Retinal pigment epithelial cell (primary cell): ENCODE results near the gene TCF25.
"Not testable (repeated sequence)": the region's sequence is repeated elsewhere in the genome, so short reads cannot be mapped to it uniquely, and the experiment has no call there.

ENCODE experiments used
- DNase-seq: peaks from one replicate; pipeline ENCODE4 v3.0.0-alpha.2; 2010; ENCODE audit warnings: low read depth
- H3K4me3 ChIP-seq: 2 replicates; pipeline ENCODE4 v1.5.1; 2011; ENCODE audit warnings: mild to moderate bottlenecking, low read length, control low read depth, moderate library complexity
- TF ChIP-seq, protein P1 (sequence below): conservative IDR thresholded peaks from 2 replicates; pipeline ENCODE4 v1.5.1; 2011; ENCODE audit warnings: low read depth, low read length, control low read depth, inconsistent platforms

The TCF25 gene

GRCh38 chr16:89924925-89925307, 51.5 kb downstream of the TCF25 start:
- H3K4me3 ChIP-seq = peak overlapping the region; percentile 88

GRCh38 chr16:89925596-89926079, 52.2 kb downstream of the TCF25 start:
- TF ChIP-seq, protein P1, sequence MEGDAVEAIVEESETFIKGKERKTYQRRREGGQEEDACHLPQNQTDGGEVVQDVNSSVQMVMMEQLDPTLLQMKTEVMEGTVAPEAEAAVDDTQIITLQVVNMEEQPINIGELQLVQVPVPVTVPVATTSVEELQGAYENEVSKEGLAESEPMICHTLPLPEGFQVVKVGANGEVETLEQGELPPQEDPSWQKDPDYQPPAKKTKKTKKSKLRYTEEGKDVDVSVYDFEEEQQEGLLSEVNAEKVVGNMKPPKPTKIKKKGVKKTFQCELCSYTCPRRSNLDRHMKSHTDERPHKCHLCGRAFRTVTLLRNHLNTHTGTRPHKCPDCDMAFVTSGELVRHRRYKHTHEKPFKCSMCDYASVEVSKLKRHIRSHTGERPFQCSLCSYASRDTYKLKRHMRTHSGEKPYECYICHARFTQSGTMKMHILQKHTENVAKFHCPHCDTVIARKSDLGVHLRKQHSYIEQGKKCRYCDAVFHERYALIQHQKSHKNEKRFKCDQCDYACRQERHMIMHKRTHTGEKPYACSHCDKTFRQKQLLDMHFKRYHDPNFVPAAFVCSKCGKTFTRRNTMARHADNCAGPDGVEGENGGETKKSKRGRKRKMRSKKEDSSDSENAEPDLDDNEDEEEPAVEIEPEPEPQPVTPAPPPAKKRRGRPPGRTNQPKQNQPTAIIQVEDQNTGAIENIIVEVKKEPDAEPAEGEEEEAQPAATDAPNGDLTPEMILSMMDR = no peak
- DNase-seq = no peak
- peak overlapping the region; percentile 88 for H3K4me3 ChIP-seq

More at GRCh38 chr16:89924925-89925307, 51.5 kb downstream of the TCF25 start:
- no peak for DNase-seq
- TF ChIP-seq, protein P1 = no peak

GRCh38 chr16:89931305-89931896, 58.0 kb downstream of the TCF25 start:
- no peak overlapping the region for H3K4me3 ChIP-seq
- TF ChIP-seq, protein P1 = no peak
- DNase-seq = no peak

GRCh38 chr16:89931964-89932363, 58.6 kb downstream of the TCF25 start:
- TF ChIP-seq, protein P1 = no peak
- H3K4me3 ChIP-seq = no peak overlapping the region
- DNase-seq = no peak

GRCh38 chr16:89934019-89934418, 60.6 kb downstream of the TCF25 start:
- not testable (repeated sequence) for DNase-seq, H3K4me3 ChIP-seq

GRCh38 chr16:89934611-89935553, 61.5 kb downstream of the TCF25 start:
- no peak for DNase-seq
- TF ChIP-seq, protein P1 = no peak
- no peak overlapping the region for H3K4me3 ChIP-seq

- not testable (repeated sequence) for H3K4me3 ChIP-seq, DNase-seq
Measured at GRCh38 chr16:89935620-89936019, 62.2 kb downstream of the TCF25 start.

GRCh38 chr16:89936034-89936433, 62.6 kb downstream of the TCF25 start:
- DNase-seq = no peak
- no peak overlapping the region for H3K4me3 ChIP-seq
- TF ChIP-seq, protein P1 = no peak
